ENCODE measurements around the gene NPAT. TPM values are rescaled to one million over a fixed set of nuclear protein-coding genes. Genes with fewer than 3 reads are reported as not detected.

Gene NPAT
- total and polyA plus RNA-seq, 2 of the 4 experiments (the other 2 are of a cell fraction) = 3.1 to 10.6 TPM

- Histone ChIP-seq H4K91ac (ENCODE audit: insufficient read depth, low read depth, low read length) (no peak overlapping the region), H3K9me3 (ENCODE audit: control insufficient read depth, insufficient read depth, low read length) (peaks cover 16% of the 10 kb centered on the region; the same call in 1 of the 2 replicates), H2BK20ac (ENCODE audit: low read depth, low read length) (no peak overlapping the region), H2BK5ac (ENCODE audit: low read depth, low read length, poor library complexity, severe bottlenecking) (no peak overlapping the region), H4K8ac (ENCODE audit: low read depth in 2 of 2, low read length in 2 of 2) (no peak overlapping the region), H3K4me3 (ENCODE audit: insufficient read depth, low read depth, low read length) (no peak overlapping the region), H2AK5ac (ENCODE audit: low read depth, low read length) (no peak overlapping the region), H3K36me3 (ENCODE audit: control insufficient read depth, insufficient read depth, low read length) (peaks cover 39% of the 10 kb centered on the region), H3K9ac (ENCODE audit: low read depth, low read length) (no peak overlapping the region), H3K27ac (ENCODE audit: insufficient read depth, low read length) (no peak overlapping the region), H3K27me3 (ENCODE audit: control insufficient read depth, insufficient read depth, low read length) (no peaks in the 10 kb centered on the region), H3K4me2 (ENCODE audit: low read depth, low read length) (no peak overlapping the region), H2BK120ac (ENCODE audit: low read depth, low read length) (no peak overlapping the region), H2AFZ (replicated peaks; ENCODE audit: low read length, poor library complexity) (no peak overlapping the region), H2AK9ac (replicated peaks; ENCODE audit: low read depth, low read length, poor library complexity) (no peak overlapping the region), H3K4me1 (ENCODE audit: control insufficient read depth, insufficient read depth, low read length) (no peaks in the 10 kb centered on the region), H2BK15ac (ENCODE audit: low read depth, low read length) (no peak overlapping the region), H3K4ac (ENCODE audit: low read depth, low read length) (no peak overlapping the region), H3K56ac (ENCODE audit: extremely low read depth, insufficient read depth, low read length) (no peak overlapping the region), H3K79me1 (ENCODE audit: low read depth in 1 of 2, low read length in 2 of 2) (peaks cover 25 to 39% of the 10 kb centered on the region in 2 experiments), H3K14ac (replicated peaks; ENCODE audit: low read depth, low read length) (no peak overlapping the region), H3K23ac (ENCODE audit: low read depth, low read length) (no peak overlapping the region), H3K18ac (ENCODE audit: low read depth, low read length) (no peak overlapping the region), H4K20me1 (ENCODE audit: insufficient read depth, low read length) (no peaks in the 10 kb centered on the region), H4K5ac (ENCODE audit: low read depth, low read length) (no peak overlapping the region), H3K9me1 (ENCODE audit: insufficient read depth, low read length) (no peaks in the 10 kb centered on the region; the same call in 1 of the 2 replicates)
- TF ChIP-seq FOS (IDR thresholded peaks at IDR 0.05; ENCODE audit: low read depth, low read length) (no peak), MAZ (IDR thresholded peaks at IDR 0.05; ENCODE audit: borderline replicate concordance, low read depth, low read length) (no peak), MXI1 (IDR thresholded peaks at IDR 0.05; ENCODE audit: borderline replicate concordance, low read depth, low read length) (no peak), RAD21 (IDR thresholded peaks at IDR 0.05; ENCODE audit: low read length) (no peak), BHLHE40 (IDR thresholded peaks at IDR 0.05; ENCODE audit: low read depth, low read length) (no peak), MAFK (IDR thresholded peaks at IDR 0.05; ENCODE audit: low read depth, low read length) (no peak), RFX5 (IDR thresholded peaks at IDR 0.05; ENCODE audit: low read depth, low read length) (no peak), USF2 (IDR thresholded peaks at IDR 0.05; ENCODE audit: low read depth, low read length) (no peak), CEBPB (IDR thresholded peaks at IDR 0.05; ENCODE audit: low read depth, low read length) (no peak), ELK1 (IDR thresholded peaks at IDR 0.05; ENCODE audit: borderline replicate concordance, low read depth, low read length) (no peak), SMC3 (IDR thresholded peaks at IDR 0.05; ENCODE audit: low read depth, low read length) (no peak), POLR2A (IDR thresholded peaks at IDR 0.05; ENCODE audit: low read depth, low read length) (no peak), RCOR1 (IDR thresholded peaks at IDR 0.05; ENCODE audit: insufficient replicate concordance, low read length) (no peak), CTCF (conservative IDR thresholded peaks at IDR 0.05; ENCODE audit: low read depth, low read length) (no peak), NFE2L2 (IDR thresholded peaks at IDR 0.05; ENCODE audit: low read depth, low read length) (no peak), CHD1 (IDR thresholded peaks at IDR 0.05; ENCODE audit: low read depth, low read length) (no peak)
- DNase-seq = no peak
- WGBS, 2 experiments (ENCODE audit: extremely low coverage in 2 of 2, insufficient read length in 1 of 2) = 90% methylated on average over 4 of the region's 8 CpGs; no CpG with 5 or more reads in 1 of the 2 experiments
- intact Hi-C loops (cut with micrococcal nuclease) = no loop called here
- no peak for ATAC-seq (ENCODE audit: low read depth)
- no TSS peak for BruUV-seq (replicated peaks)
- dilution Hi-C loops (cut with HindIII; ENCODE audit: low sequenced_read_pairs, unreplicated experiment) = no loop called here
- ChIA-PET POLR2A (ENCODE audit: unreplicated experiment) (no interaction called here), CTCF (no interaction called here)
- in situ Hi-C loops (cut with MboI; ENCODE audit: low sequenced_read_pairs) = no loop called here
Observed at GRCh38 chr11:108206969-108207682, 15.3 kb downstream of the NPAT start.
